Measurements from ENCODE around the gene ADORA2A. TPM values are rescaled to one million over a fixed set of nuclear protein-coding genes. Genes with fewer than 3 reads are reported as not detected.
"Not testable (repeated sequence)": the region's sequence is repeated elsewhere in the genome, so short reads cannot be mapped to it uniquely, and the experiment has no call there.

The ADORA2A gene
- total RNA-seq, 1 experiment from 2014 or later = 2.9 TPM

DNA sequence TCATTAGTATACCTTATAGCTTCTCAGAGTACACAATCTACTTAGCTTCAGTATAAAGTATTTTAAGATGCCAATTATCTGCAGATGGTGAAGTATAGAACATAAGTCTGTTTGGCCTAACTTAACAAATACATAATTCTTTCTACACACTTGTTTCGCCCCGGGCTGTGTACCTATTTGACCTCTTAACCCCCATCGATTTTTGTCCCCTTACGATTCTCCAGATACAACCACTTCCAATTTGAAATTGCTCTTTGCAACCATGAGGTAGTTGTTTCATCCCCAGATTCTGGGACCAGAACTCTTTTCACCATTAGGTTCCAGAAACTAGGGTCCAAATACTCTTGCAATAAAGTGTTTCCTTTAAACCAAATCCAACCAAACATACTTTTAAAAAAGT is 57.8 kb downstream of the ADORA2A start:
- no TSS peak for BruUV-seq (replicated peaks)
- DNase-seq = no peak
- H3K27ac Mint-ChIP-seq (ENCODE audit: unreplicated experiment) = no peak overlapping the region
- no peaks in the 10 kb centered on the region for H3K27me3 Mint-ChIP-seq (ENCODE audit: unreplicated experiment)
- intact Hi-C loops (cut with micrococcal nuclease; ENCODE audit: unreplicated experiment) = no loop called here
- H3K9me3 Mint-ChIP-seq (ENCODE audit: low read depth, unreplicated experiment) = no peaks in the 10 kb centered on the region
- TF ChIP-seq, protein P1, sequence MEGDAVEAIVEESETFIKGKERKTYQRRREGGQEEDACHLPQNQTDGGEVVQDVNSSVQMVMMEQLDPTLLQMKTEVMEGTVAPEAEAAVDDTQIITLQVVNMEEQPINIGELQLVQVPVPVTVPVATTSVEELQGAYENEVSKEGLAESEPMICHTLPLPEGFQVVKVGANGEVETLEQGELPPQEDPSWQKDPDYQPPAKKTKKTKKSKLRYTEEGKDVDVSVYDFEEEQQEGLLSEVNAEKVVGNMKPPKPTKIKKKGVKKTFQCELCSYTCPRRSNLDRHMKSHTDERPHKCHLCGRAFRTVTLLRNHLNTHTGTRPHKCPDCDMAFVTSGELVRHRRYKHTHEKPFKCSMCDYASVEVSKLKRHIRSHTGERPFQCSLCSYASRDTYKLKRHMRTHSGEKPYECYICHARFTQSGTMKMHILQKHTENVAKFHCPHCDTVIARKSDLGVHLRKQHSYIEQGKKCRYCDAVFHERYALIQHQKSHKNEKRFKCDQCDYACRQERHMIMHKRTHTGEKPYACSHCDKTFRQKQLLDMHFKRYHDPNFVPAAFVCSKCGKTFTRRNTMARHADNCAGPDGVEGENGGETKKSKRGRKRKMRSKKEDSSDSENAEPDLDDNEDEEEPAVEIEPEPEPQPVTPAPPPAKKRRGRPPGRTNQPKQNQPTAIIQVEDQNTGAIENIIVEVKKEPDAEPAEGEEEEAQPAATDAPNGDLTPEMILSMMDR (IDR thresholded peaks at IDR 0.05; ENCODE audit: unreplicated experiment) = no peak
- H3K36me3 Mint-ChIP-seq (ENCODE audit: insufficient read depth, unreplicated experiment) = no peaks in the 10 kb centered on the region
- H3K4me1 Mint-ChIP-seq (ENCODE audit: low read depth, unreplicated experiment) = peaks cover 65% of the 10 kb centered on the region
- CTCF ChIA-PET = interaction anchor here (0.5 kb wide), 1 partner anchor 62 kb away, joined by 3 read pairs; no protein-coding TSS in a partner anchor
- H3K4me3 Mint-ChIP-seq (ENCODE audit: low read depth, unreplicated experiment) = no peak overlapping the region

DNA sequence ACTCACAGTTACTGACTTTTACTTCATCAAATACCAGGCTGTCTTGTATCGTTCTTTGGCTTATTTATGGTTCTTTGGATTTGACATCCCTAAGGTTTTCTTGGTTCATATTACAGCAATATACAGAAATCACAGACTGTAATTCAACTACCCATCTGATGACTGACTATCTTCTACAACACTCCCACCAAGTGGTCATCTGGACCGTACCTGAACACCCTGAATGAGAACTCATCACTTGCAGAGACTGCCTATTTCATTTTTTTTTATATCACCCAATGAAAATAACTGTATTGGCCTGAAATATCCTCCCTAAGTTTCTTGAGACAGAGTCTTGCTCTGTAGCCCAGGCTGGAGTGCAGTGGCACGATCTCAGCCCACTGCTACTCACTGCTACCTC is 58.2 kb downstream of the ADORA2A start:
- H3K27ac Mint-ChIP-seq (ENCODE audit: unreplicated experiment) = no peak overlapping the region
- no peak overlapping the region for H3K4me3 Mint-ChIP-seq (ENCODE audit: low read depth, unreplicated experiment)
- TF ChIP-seq, protein P1 (IDR thresholded peaks at IDR 0.05; ENCODE audit: unreplicated experiment) = no peak
- H3K36me3 Mint-ChIP-seq (ENCODE audit: insufficient read depth, unreplicated experiment) = no peaks in the 10 kb centered on the region
- CTCF ChIA-PET = interaction anchor here (0.5 to 0.9 kb wide), 3 partner anchors 15 to 63 kb away, joined by 3 read pairs; no protein-coding TSS in a partner anchor
- H3K9me3 Mint-ChIP-seq (ENCODE audit: low read depth, unreplicated experiment) = no peaks in the 10 kb centered on the region
- no TSS peak for BruUV-seq (replicated peaks)
- H3K4me1 Mint-ChIP-seq (ENCODE audit: low read depth, unreplicated experiment) = peaks cover 62% of the 10 kb centered on the region
- no peaks in the 10 kb centered on the region for H3K27me3 Mint-ChIP-seq (ENCODE audit: unreplicated experiment)
- DNase-seq = no peak
- intact Hi-C loops (cut with micrococcal nuclease; ENCODE audit: unreplicated experiment) = no loop called here

DNA sequence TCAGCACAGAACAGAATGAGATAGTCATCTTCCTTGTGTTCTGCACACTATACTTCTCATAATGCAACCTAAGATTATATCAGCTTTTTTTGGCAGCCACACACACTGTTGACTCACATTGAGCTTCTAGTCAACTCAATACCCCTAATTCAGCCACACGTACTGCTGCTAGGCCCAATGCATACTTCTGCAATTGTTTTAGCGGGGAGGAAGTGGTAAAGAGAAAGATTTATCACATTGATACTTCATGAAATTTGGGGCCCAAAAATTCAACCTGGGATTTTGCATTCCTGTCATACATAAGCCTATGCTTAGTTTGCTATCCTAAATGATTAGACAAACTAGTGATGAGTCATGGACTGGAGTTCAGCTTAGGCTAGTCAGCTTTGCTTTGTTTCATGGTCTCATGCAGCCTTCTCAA is 59.1 kb downstream of the ADORA2A start:
- Mint-ChIP-seq H3K4me3 (ENCODE audit: low read depth, unreplicated experiment) (no peak overlapping the region), H3K27me3 (ENCODE audit: unreplicated experiment) (peaks cover under 1% of the 10 kb centered on the region), H3K27ac (ENCODE audit: unreplicated experiment) (peak overlapping the region; percentile 7), H3K4me1 (ENCODE audit: low read depth, unreplicated experiment) (peaks cover 53% of the 10 kb centered on the region), H3K36me3 (ENCODE audit: insufficient read depth, unreplicated experiment) (no peaks in the 10 kb centered on the region), H3K9me3 (ENCODE audit: low read depth, unreplicated experiment) (no peaks in the 10 kb centered on the region)
- CTCF ChIA-PET = interaction anchor here (0.6 to 1.1 kb wide), 7 partner anchors 12 to 65 kb away, joined by 3 to 4 read pairs (median 3); no protein-coding TSS in a partner anchor
- TF ChIP-seq, protein P1 (IDR thresholded peaks at IDR 0.05; ENCODE audit: unreplicated experiment) = no peak
- intact Hi-C loops (cut with micrococcal nuclease; ENCODE audit: unreplicated experiment) = no loop called here
- BruUV-seq (replicated peaks) = no TSS peak
- DNase-seq = no peak

DNA sequence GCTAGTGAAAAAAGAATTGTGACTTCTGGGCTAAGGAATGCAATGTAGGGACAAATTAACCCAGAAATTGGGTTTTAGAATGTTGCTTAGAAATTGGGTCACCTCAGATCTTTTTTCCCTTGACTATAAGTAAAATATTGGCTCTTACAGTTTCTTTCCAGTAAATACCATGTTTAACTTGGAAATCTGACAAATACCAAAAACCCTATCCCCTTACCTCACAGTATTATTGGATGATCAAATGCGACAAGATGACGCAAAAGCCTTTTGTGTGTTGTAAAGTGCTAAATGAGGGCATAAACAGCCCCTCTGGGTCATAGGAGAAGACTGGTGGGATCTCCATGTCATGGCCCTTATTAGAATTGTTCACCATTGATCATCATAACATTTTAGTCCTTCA is 61.6 kb downstream of the ADORA2A start:
- H3K27me3 Mint-ChIP-seq (ENCODE audit: unreplicated experiment) = peaks cover 15% of the 10 kb centered on the region
- peaks cover 40% of the 10 kb centered on the region for H3K4me1 Mint-ChIP-seq (ENCODE audit: low read depth, unreplicated experiment)
- intact Hi-C loops (cut with micrococcal nuclease; ENCODE audit: unreplicated experiment) = no loop called here
- CTCF ChIA-PET = no interaction called here
- H3K4me3 Mint-ChIP-seq (ENCODE audit: low read depth, unreplicated experiment) = no peak overlapping the region
- BruUV-seq (replicated peaks) = no TSS peak
- no peak for DNase-seq
- no peak overlapping the region for H3K27ac Mint-ChIP-seq (ENCODE audit: unreplicated experiment)
- H3K9me3 Mint-ChIP-seq (ENCODE audit: low read depth, unreplicated experiment) = no peaks in the 10 kb centered on the region
- H3K36me3 Mint-ChIP-seq (ENCODE audit: insufficient read depth, unreplicated experiment) = no peaks in the 10 kb centered on the region
- TF ChIP-seq, protein P1 (IDR thresholded peaks at IDR 0.05; ENCODE audit: unreplicated experiment) = no peak

DNA sequence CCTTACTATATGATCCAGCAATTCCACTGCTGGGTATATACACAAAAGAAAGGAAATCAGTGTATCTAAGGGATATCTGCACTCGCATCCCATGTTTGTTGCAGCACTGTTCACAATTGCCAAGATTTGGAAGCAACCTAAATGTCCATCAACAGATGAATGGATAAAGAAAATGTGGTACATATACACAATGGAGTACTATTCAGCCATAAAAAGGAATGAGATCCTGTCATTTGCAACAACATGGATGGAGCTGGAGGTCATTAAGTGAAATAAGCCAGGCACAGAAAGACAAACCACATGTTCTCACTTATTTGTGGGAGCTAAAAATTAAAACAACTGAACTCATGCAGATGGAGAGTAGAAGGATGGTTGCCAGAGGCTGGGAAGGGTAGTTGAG is 62.0 kb downstream of the ADORA2A start:
- H3K36me3 Mint-ChIP-seq (ENCODE audit: insufficient read depth, unreplicated experiment); intact Hi-C loops (cut with micrococcal nuclease; ENCODE audit: unreplicated experiment); H3K9me3 Mint-ChIP-seq (ENCODE audit: low read depth, unreplicated experiment); H3K4me3 Mint-ChIP-seq (ENCODE audit: low read depth, unreplicated experiment); H3K27ac Mint-ChIP-seq (ENCODE audit: unreplicated experiment); DNase-seq; CTCF ChIA-PET; BruUV-seq (replicated peaks): not testable (repeated sequence)
- peaks cover 35% of the 10 kb centered on the region for H3K4me1 Mint-ChIP-seq (ENCODE audit: low read depth, unreplicated experiment)
- H3K27me3 Mint-ChIP-seq (ENCODE audit: unreplicated experiment) = peaks cover 15% of the 10 kb centered on the region

Data from Calu3 (cell line).